ENCODE measurements around the gene PARN. TPM values are rescaled to one million over a fixed set of nuclear protein-coding genes. Genes with fewer than 3 reads are reported as not detected.

Gene PARN
- total RNA-seq, 2 donors from 2014 or later, result 24.1 to 99.9 TPM

GRCh38 chr16:14455573-14455972 is 174.5 kb downstream of the PARN start:
- 90% methylated on average over 5 of the region's 5 CpGs for WGBS, 2 donors
- Histone ChIP-seq H3K4me1 (no peaks in the 10 kb centered on the region), H3K9me3 (no peaks in the 10 kb centered on the region), H3K27ac (no peak overlapping the region), H3K36me3 (replicated peaks in 1 of 2; ENCODE audit: insufficient read depth in 1 of 2, low read depth in 2 of 2) (no peaks in the 10 kb centered on the region), H3K4me3 (no peak overlapping the region), H3K27me3 (no peaks in the 10 kb centered on the region)
- DNase-seq (no peak), ATAC-seq (no peak)
- intact Hi-C loops (cut with DNase I), result no loop called here
- TF ChIP-seq, protein P1, sequence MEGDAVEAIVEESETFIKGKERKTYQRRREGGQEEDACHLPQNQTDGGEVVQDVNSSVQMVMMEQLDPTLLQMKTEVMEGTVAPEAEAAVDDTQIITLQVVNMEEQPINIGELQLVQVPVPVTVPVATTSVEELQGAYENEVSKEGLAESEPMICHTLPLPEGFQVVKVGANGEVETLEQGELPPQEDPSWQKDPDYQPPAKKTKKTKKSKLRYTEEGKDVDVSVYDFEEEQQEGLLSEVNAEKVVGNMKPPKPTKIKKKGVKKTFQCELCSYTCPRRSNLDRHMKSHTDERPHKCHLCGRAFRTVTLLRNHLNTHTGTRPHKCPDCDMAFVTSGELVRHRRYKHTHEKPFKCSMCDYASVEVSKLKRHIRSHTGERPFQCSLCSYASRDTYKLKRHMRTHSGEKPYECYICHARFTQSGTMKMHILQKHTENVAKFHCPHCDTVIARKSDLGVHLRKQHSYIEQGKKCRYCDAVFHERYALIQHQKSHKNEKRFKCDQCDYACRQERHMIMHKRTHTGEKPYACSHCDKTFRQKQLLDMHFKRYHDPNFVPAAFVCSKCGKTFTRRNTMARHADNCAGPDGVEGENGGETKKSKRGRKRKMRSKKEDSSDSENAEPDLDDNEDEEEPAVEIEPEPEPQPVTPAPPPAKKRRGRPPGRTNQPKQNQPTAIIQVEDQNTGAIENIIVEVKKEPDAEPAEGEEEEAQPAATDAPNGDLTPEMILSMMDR (IDR thresholded peaks at IDR 0.05), result no peak
- TF ChIP-seq POLR2A (IDR thresholded peaks at IDR 0.05), result no peak

- DNase-seq (no peak), ATAC-seq (no peak)
- WGBS, 2 donors, result 95 to 98% methylated on average over 2 of the region's 2 CpGs
- no peaks in the 10 kb centered on the region for H3K36me3 ChIP-seq (replicated peaks in 1 of 2; ENCODE audit: insufficient read depth in 1 of 2, low read depth in 2 of 2)
- no peak for TF ChIP-seq POLR2A (IDR thresholded peaks at IDR 0.05)
- TF ChIP-seq, protein P1 (IDR thresholded peaks at IDR 0.05), result no peak
- no peaks in the 10 kb centered on the region for H3K27me3 ChIP-seq
- intact Hi-C loops (cut with DNase I), result no loop called here
- no peaks in the 10 kb centered on the region for H3K4me1 ChIP-seq
- H3K4me3 ChIP-seq, result no peak overlapping the region
- no peak overlapping the region for H3K27ac ChIP-seq
- H3K9me3 ChIP-seq, result no peaks in the 10 kb centered on the region
These were observed 175.7 kb downstream of the PARN start for GRCh38 chr16:14454391-14454790.

GRCh38 chr16:14452066-14452465 is 178.0 kb downstream of the PARN start:
- ATAC-seq, result no peak
- DNase-seq, result no peak
- intact Hi-C loops (cut with DNase I), result no loop called here
- H3K27me3 ChIP-seq, result no peaks in the 10 kb centered on the region
- TF ChIP-seq, protein P1 (IDR thresholded peaks at IDR 0.05), result no peak
- no peak for TF ChIP-seq POLR2A (IDR thresholded peaks at IDR 0.05)
- H3K36me3 ChIP-seq (replicated peaks in 1 of 2; ENCODE audit: insufficient read depth in 1 of 2, low read depth in 2 of 2), result no peaks in the 10 kb centered on the region
- H3K4me3 ChIP-seq, result no peak overlapping the region
- no peaks in the 10 kb centered on the region for H3K9me3 ChIP-seq
- 94 to 97% methylated on average over 3 of the region's 3 CpGs for WGBS, 2 donors
- no peaks in the 10 kb centered on the region for H3K4me1 ChIP-seq
- H3K27ac ChIP-seq, result no peak overlapping the region

DNA sequence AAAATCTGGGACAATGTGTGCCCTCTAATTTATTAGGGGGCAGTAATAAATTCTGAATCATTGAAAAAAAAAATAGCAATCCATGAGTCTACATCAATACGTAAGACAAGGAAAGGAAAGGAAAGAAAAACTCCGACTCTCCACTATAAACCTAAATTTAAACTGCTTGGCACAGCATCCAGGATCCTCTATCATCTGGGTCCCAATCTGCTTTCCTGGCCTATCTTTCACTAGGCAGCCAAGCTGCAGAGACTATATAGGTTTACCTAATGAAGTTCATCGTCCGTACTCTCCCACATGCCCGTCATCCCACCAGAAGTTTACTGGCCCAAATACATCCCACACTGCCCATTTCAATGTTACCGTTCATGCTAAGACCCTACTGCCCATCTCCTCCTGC is 179.2 kb downstream of the PARN start:
- Histone ChIP-seq H3K27ac (no peak overlapping the region), H3K4me1 (no peaks in the 10 kb centered on the region), H3K27me3 (no peaks in the 10 kb centered on the region), H3K4me3 (no peak overlapping the region), H3K9me3 (no peaks in the 10 kb centered on the region), H3K36me3 (replicated peaks in 1 of 2; ENCODE audit: insufficient read depth in 1 of 2, low read depth in 2 of 2) (peaks cover 0 to 1% of the 10 kb centered on the region in 2 donors)
- DNase-seq (no peak), ATAC-seq (no peak)
- intact Hi-C loops (cut with DNase I), result no loop called here
- TF ChIP-seq POLR2A (IDR thresholded peaks at IDR 0.05), result no peak
- TF ChIP-seq, protein P1 (IDR thresholded peaks at IDR 0.05), result no peak
- 87 to 93% methylated on average over 6 of the region's 6 CpGs for WGBS, 2 donors

GRCh38 chr16:14449790-14450480 is 180.1 kb downstream of the PARN start:
- Histone ChIP-seq H3K36me3 (replicated peaks in 1 of 2; ENCODE audit: insufficient read depth in 1 of 2, low read depth in 2 of 2) (peaks cover 0 to 3% of the 10 kb centered on the region in 2 donors), H3K27me3 (no peaks in the 10 kb centered on the region), H3K9me3 (no peaks in the 10 kb centered on the region), H3K4me1 (no peaks in the 10 kb centered on the region), H3K27ac (no peak overlapping the region), H3K4me3 (no peak overlapping the region)
- no peak for ATAC-seq
- WGBS, 2 donors, result 70 to 82% methylated on average over 4 of the region's 4 CpGs
- DNase-seq, result no peak
- TF ChIP-seq POLR2A (IDR thresholded peaks at IDR 0.05), result no peak
- intact Hi-C loops (cut with DNase I), result no loop called here

Measured in body of pancreas (tissue), 4 donors.